Measurements from ENCODE around the gene CHRDL1.

GRCh38 chrX:110836001-110836400, 40.4 kb upstream of the CHRDL1 start:
- TF ChIP-seq CTCF (conservative IDR thresholded peaks at IDR 0.05; ENCODE audit: low read depth, low read length) (no peak), EZH2phosphoT487 (IDR thresholded peaks at IDR 0.05; ENCODE audit: borderline replicate concordance, low read length) (no peak)

Measured in PC-3 (cell line).